Epithelial cell of proximal tubule (primary cell): ENCODE data around the gene KRTAP9-4. TPM values are rescaled to one million over a fixed set of nuclear protein-coding genes. Genes with fewer than 3 reads are reported as not detected.

Source experiments
- DNase-seq: peaks from one replicate; pipeline ENCODE4 v3.0.0-alpha.2; 2011; ENCODE audit warnings: low read depth
- H3K4me3 ChIP-seq: 2 replicates; pipeline ENCODE4 v1.5.1; 2011; ENCODE audit warnings: low read depth, mild to moderate bottlenecking, low read length
- CTCF ChIP-seq: conservative IDR thresholded peaks from 2 replicates; pipeline ENCODE4 v1.5.1; 2012; ENCODE audit warnings: low read depth, mild to moderate bottlenecking, low read length
- total RNA-seq: library from RNA; depleted of rRNA; stranded (reverse); fragments of >200 nt; gene quantifications from 2 replicates; pipeline ENCODE4 v1.2.3, GENCODE V29; 2015

The KRTAP9-4 gene
- total RNA-seq, 1 donor from 2014 or later: not detected

GRCh38 chr17:41296846-41297245 lies 47.4 kb downstream of the KRTAP9-4 start:
- no peak overlapping the region for H3K4me3 ChIP-seq
- TF ChIP-seq CTCF: no peak
- DNase-seq: no peak

- DNase-seq: no peak
Measured at GRCh38 chr17:41298458-41299135, 49.1 kb downstream of the KRTAP9-4 start.

More at GRCh38 chr17:41298458-41299135, 49.1 kb downstream of the KRTAP9-4 start:
- no peak for TF ChIP-seq CTCF
- H3K4me3 ChIP-seq: no peak overlapping the region

Other genes starting within 250 kb of the KRTAP9-4 start
- not detected in 2 replicates for gene KRTAP3-2, start 249.8 kb upstream of the KRTAP9-4 start, total RNA-seq
- gene KRTAP3-1, start 240.6 kb upstream of the KRTAP9-4 start, total RNA-seq: not detected in 2 replicates
- gene KRTAP1-5, start 222.5 kb upstream of the KRTAP9-4 start, total RNA-seq: not detected in 2 replicates
- not detected in 2 replicates for gene KRTAP1-4, start 219.5 kb upstream of the KRTAP9-4 start, total RNA-seq
- gene KRTAP1-3, start 214.8 kb upstream of the KRTAP9-4 start, total RNA-seq: not detected in 2 replicates
- not detected in 2 replicates for gene KRTAP1-1, start 208.2 kb upstream of the KRTAP9-4 start, total RNA-seq
- not detected in 2 replicates for gene KRTAP2-1, start 202.4 kb upstream of the KRTAP9-4 start, total RNA-seq
- gene KRTAP2-2, start 194.5 kb upstream of the KRTAP9-4 start, total RNA-seq: not detected in 2 replicates
- gene KRTAP2-3, start 189.6 kb upstream of the KRTAP9-4 start, total RNA-seq: 11.6 and 26.7 TPM in 2 replicates
- gene KRTAP2-4, start 183.8 kb upstream of the KRTAP9-4 start, total RNA-seq: not detected in 2 replicates
- not detected in 2 replicates for gene KRTAP4-7, start 165.5 kb upstream of the KRTAP9-4 start, total RNA-seq
- gene KRTAP4-8, start 151.5 kb upstream of the KRTAP9-4 start, total RNA-seq: not detected in 2 replicates
- not detected in 2 replicates for gene KRTAP4-16, start 147.5 kb upstream of the KRTAP9-4 start, total RNA-seq
- gene KRTAP4-9, start 144.3 kb upstream of the KRTAP9-4 start, total RNA-seq: 0.58 TPM in 1 of 2 replicates, not detected in the other
- gene KRTAP4-11, start 131.3 kb upstream of the KRTAP9-4 start, total RNA-seq: not detected in 2 replicates
- gene KRTAP4-12, start 125.5 kb upstream of the KRTAP9-4 start, total RNA-seq: not detected in 2 replicates
- not detected in 2 replicates for gene KRTAP4-6, start 109.1 kb upstream of the KRTAP9-4 start, total RNA-seq
- not detected in 2 replicates for gene KRTAP4-5, start 99.9 kb upstream of the KRTAP9-4 start, total RNA-seq
- gene KRTAP4-4, start 88.9 kb upstream of the KRTAP9-4 start, total RNA-seq: not detected in 2 replicates
- not detected in 2 replicates for gene KRTAP4-3, start 81.5 kb upstream of the KRTAP9-4 start, total RNA-seq
- not detected in 2 replicates for gene KRTAP4-2, start 71.5 kb upstream of the KRTAP9-4 start, total RNA-seq
- not detected in 2 replicates for gene KRTAP4-1, start 64.8 kb upstream of the KRTAP9-4 start, total RNA-seq
- not detected in 2 replicates for gene KRTAP9-1, start 59.8 kb upstream of the KRTAP9-4 start, total RNA-seq
- gene KRTAP9-2, start 23.0 kb upstream of the KRTAP9-4 start, total RNA-seq: not detected in 2 replicates
- gene KRTAP9-3, start 17.2 kb upstream of the KRTAP9-4 start, total RNA-seq: not detected in 2 replicates
- gene KRTAP9-8, start 11.7 kb upstream of the KRTAP9-4 start, total RNA-seq: not detected in 2 replicates
- not detected in 2 replicates for gene KRTAP9-9, start 5.7 kb downstream of the KRTAP9-4 start, total RNA-seq
- gene KRTAP9-6, start 15.7 kb downstream of the KRTAP9-4 start, total RNA-seq: not detected in 2 replicates
- gene KRTAP9-7, start 26.0 kb downstream of the KRTAP9-4 start, total RNA-seq: not detected in 2 replicates
- gene KRTAP29-1, start 53.2 kb downstream of the KRTAP9-4 start, total RNA-seq: not detected in 2 replicates
- not detected in 2 replicates for gene KRTAP16-1, start 59.6 kb downstream of the KRTAP9-4 start, total RNA-seq
- gene KRTAP17-1, start 66.0 kb downstream of the KRTAP9-4 start, total RNA-seq: not detected in 2 replicates
- not detected in 2 replicates for gene KRT33A, start 101.1 kb downstream of the KRTAP9-4 start, total RNA-seq
- gene KRT33B, start 120.1 kb downstream of the KRTAP9-4 start, total RNA-seq: 0.29 TPM in 2 replicates
- 4.2 and 15.1 TPM in 2 replicates for gene KRT34, start 132.6 kb downstream of the KRTAP9-4 start, total RNA-seq
- gene KRT31, start 147.9 kb downstream of the KRTAP9-4 start, total RNA-seq: not detected in 2 replicates
- not detected in 2 replicates for gene KRT37, start 174.9 kb downstream of the KRTAP9-4 start, total RNA-seq
- gene KRT38, start 191.3 kb downstream of the KRTAP9-4 start, total RNA-seq: not detected in 2 replicates
- gene KRT32, start 217.7 kb downstream of the KRTAP9-4 start, total RNA-seq: not detected in 2 replicates
- gene KRT35, start 231.5 kb downstream of the KRTAP9-4 start, total RNA-seq: not detected in 2 replicates
- not detected in 2 replicates for gene KRT36, start 240.2 kb downstream of the KRTAP9-4 start, total RNA-seq